Mesothelial cell of epicardium (in vitro differentiated cells): Measurements from ENCODE around the gene INTS7. TPM values are rescaled to one million over a fixed set of nuclear protein-coding genes. Genes with fewer than 3 reads are reported as not detected.

Experiments
- DNase-seq, 2 experiments: peaks; one replicate each; pipeline ENCODE4 v3.0.0; 2021; ENCODE audit warnings: low spot score in 2 of 2; ENCODE audit not compliant: unreplicated experiment in 2 of 2
- H3K27ac Mint-ChIP-seq: 2 replicates; pipeline ENCODE4 v1.8.0; 2021; ENCODE audit warnings: mixed read lengths
- H3K27me3 Mint-ChIP-seq: 2 replicates; pipeline ENCODE4 v1.8.0; 2021; ENCODE audit warnings: low read depth, mixed read lengths
- H3K36me3 Mint-ChIP-seq: 2 replicates; pipeline ENCODE4 v1.8.0; 2021; ENCODE audit warnings: mixed read lengths
- H3K4me1 Mint-ChIP-seq: 2 replicates; pipeline ENCODE4 v1.8.0; 2021; ENCODE audit warnings: mixed read lengths
- H3K4me3 Mint-ChIP-seq: 2 replicates; pipeline ENCODE4 v1.8.0; 2021; ENCODE audit warnings: mild to moderate bottlenecking, moderate library complexity, mixed read lengths
- H3K9me3 Mint-ChIP-seq: 2 replicates; pipeline ENCODE4 v1.8.0; 2021; ENCODE audit warnings: mixed read lengths
- total RNA-seq: library from RNA; stranded (reverse); gene quantifications from 3 replicates; pipeline ENCODE4 v1.2.1, GENCODE V29; 2021
- TF ChIP-seq, protein P1 (sequence below): fragments of 200-600 bp; sonication (generic); IDR thresholded peaks from one replicate; pipeline ENCODE4 v1.5.0; 2021; ENCODE audit warnings: antibody characterized with exemption; ENCODE audit not compliant: unreplicated experiment

The INTS7 gene
- total RNA-seq, 1 donor from 2014 or later = 16.5 TPM

DNA sequence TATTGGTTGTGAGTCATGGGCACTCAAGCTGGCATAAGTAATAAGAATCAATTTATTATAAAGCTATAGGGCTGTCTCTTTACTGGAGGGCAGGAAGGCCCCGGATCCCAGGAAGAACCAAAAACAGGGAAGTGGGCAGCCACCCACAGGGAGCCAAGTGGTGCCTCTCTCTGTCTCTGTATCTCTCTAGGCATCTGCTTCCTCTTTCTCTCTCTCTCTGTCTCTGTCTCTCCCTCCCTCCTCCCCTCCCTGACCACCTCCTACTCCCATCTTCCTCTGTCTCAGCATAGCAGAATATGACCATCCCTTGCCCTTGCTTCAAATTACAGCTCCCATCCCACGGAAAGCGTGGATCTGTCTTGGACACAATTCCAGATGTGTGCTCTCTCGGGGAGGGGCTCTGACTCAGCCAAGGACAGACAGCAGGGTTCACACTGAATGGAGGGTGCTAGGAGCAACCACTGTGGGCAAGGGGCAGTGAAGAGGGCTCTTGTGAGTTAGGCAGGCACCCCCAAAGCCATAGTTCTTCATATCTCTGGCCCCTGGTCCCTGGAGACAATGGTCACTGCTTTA, 124.4 kb downstream of the INTS7 start:
- DNase-seq = no peak
- H3K27ac Mint-ChIP-seq = no peak overlapping the region
- H3K4me3 Mint-ChIP-seq = no peak overlapping the region
- TF ChIP-seq, protein P1, sequence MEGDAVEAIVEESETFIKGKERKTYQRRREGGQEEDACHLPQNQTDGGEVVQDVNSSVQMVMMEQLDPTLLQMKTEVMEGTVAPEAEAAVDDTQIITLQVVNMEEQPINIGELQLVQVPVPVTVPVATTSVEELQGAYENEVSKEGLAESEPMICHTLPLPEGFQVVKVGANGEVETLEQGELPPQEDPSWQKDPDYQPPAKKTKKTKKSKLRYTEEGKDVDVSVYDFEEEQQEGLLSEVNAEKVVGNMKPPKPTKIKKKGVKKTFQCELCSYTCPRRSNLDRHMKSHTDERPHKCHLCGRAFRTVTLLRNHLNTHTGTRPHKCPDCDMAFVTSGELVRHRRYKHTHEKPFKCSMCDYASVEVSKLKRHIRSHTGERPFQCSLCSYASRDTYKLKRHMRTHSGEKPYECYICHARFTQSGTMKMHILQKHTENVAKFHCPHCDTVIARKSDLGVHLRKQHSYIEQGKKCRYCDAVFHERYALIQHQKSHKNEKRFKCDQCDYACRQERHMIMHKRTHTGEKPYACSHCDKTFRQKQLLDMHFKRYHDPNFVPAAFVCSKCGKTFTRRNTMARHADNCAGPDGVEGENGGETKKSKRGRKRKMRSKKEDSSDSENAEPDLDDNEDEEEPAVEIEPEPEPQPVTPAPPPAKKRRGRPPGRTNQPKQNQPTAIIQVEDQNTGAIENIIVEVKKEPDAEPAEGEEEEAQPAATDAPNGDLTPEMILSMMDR = no peak
- H3K4me1 Mint-ChIP-seq = peaks cover 5% of the 10 kb centered on the region
- no peaks in the 10 kb centered on the region for H3K36me3 Mint-ChIP-seq
- H3K9me3 Mint-ChIP-seq = no peaks in the 10 kb centered on the region
- peaks cover 6% of the 10 kb centered on the region for H3K27me3 Mint-ChIP-seq

DNA sequence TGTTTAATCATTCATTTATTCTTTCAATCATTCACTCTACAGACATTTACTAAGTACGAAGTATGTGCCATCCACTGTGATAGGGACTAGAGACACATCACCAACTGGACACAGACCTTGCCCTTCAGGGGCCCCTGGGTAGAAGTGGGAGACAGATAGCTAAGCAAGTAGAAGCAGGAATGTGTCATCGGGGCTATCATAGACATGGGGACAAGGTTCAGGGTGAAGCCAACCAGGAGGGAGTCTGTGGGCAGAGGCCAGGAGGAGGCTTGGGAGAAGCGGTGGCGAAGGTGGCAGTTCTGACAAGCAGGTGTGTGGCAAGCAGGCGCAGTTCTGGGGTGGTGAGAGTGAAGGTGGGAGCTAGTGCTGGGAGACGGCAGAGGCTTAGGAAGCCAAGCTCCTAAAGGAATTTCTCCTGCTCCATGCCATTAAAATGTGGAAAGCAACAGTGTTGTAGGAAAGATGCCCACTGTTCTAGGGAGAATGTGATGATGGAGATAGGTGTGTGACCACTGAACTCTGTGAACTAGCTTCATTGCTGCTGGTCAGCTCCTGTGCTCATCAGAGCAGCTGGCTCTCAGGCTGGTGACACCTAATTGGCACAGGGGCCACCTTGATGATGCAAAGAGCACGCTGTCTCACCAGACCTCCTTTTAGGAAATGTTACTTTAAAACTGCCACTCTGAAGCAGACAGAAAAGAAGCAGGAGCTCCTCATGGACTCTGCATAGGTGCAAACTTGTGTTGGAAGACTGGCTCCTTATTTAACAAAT, 125.1 kb downstream of the INTS7 start:
- no peak for DNase-seq
- Mint-ChIP-seq H3K4me3 (no peak overlapping the region), H3K27ac (no peak overlapping the region), H3K27me3 (peaks cover 6% of the 10 kb centered on the region), H3K36me3 (no peaks in the 10 kb centered on the region), H3K9me3 (no peaks in the 10 kb centered on the region), H3K4me1 (peaks cover 5% of the 10 kb centered on the region)
- TF ChIP-seq, protein P1 = no peak

DNA sequence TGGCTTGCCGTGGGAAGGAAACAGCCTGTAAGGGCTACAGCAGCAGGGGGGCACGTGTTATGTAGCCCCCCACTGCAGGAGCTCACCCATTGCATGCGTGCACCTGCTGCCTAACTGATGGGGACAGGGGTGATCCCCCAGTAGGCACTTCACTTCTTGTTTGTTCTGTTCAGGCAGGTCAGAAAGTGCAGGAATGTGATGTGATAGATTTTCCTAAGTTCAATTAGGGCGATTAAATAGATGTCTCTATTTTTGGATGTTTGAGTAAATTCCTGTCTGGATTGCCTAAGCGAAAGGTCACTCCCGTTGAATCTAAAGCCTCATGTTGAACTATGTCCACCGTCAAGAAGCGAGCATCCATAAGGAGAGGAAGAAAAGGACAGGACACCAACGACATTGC, 126.0 kb downstream of the INTS7 start:
- TF ChIP-seq, protein P1 = no peak
- Mint-ChIP-seq H3K27ac (no peak overlapping the region), H3K9me3 (no peaks in the 10 kb centered on the region), H3K27me3 (peaks cover 6% of the 10 kb centered on the region), H3K36me3 (no peaks in the 10 kb centered on the region), H3K4me1 (peaks cover 5% of the 10 kb centered on the region), H3K4me3 (no peak overlapping the region)
- DNase-seq = no peak

DNA sequence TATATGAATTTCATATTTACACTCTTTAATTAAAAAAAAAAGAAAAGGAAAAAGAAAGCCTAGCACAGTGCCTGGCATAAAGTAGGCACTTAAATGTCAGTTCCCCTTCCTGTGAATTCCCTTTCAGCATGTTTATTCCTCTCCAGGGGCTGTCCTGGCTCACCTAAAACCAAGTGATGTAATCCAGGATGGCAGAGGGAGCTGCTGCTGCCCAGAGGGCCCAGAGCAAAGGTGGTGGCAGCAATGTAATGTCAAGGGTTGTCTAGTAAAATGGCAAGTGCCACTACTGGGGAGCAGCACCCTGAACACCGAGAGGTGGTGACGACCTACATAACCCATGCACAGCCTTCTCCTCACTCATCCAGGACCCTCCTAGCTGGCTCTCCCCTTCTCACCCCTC, 126.4 kb downstream of the INTS7 start:
- H3K4me3 Mint-ChIP-seq = no peak overlapping the region
- no peaks in the 10 kb centered on the region for H3K36me3 Mint-ChIP-seq
- no peaks in the 10 kb centered on the region for H3K9me3 Mint-ChIP-seq
- TF ChIP-seq, protein P1 = no peak
- peaks cover 5% of the 10 kb centered on the region for H3K4me1 Mint-ChIP-seq
- DNase-seq = no peak
- no peak overlapping the region for H3K27ac Mint-ChIP-seq
- peaks cover 6% of the 10 kb centered on the region for H3K27me3 Mint-ChIP-seq

DNA sequence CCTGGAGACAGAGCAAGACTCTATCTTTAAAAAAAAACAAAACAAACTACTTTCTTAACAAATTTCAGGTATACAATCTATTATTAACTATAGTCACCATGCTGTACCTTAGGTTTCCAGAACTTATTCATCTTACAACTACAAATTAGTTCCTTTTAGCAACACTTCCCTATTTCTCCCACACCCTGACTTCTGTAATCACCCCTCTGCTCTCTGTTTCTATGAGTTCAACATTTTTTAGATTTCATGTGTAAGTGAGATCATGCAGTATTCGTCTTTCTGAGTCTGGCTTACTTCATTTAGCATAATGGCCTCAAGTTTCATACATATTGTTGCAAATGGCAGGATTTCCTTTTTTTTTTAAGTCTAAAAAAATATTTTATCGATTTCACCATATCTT, 126.9 kb downstream of the INTS7 start:
- Mint-ChIP-seq H3K4me1 (peaks cover 5% of the 10 kb centered on the region), H3K36me3 (no peaks in the 10 kb centered on the region), H3K27ac (no peak overlapping the region), H3K9me3 (no peaks in the 10 kb centered on the region), H3K4me3 (no peak overlapping the region), H3K27me3 (peaks cover 8% of the 10 kb centered on the region)
- DNase-seq = no peak
- TF ChIP-seq, protein P1 = no peak
